Measurements from ENCODE around the gene BMPR1A.

BMPR1A gene

GRCh38 chr10:86753638-86754434, 2.6 kb upstream of the BMPR1A start:
- H3K4me3 ChIP-seq (ENCODE audit: low read depth, low read length), result no peak overlapping the region
- no peak for TF ChIP-seq CTCF (IDR thresholded peaks at IDR 0.05; ENCODE audit: borderline replicate concordance, insufficient read depth, low read depth, low read length)

GRCh38 chr10:86755454-86755739, 1.0 kb upstream of the BMPR1A start:
- TF ChIP-seq CTCF (IDR thresholded peaks at IDR 0.05; ENCODE audit: borderline replicate concordance, insufficient read depth, low read depth, low read length), result no peak
- peak overlapping the region; percentile 95 for H3K4me3 ChIP-seq (ENCODE audit: low read depth, low read length)

DNA sequence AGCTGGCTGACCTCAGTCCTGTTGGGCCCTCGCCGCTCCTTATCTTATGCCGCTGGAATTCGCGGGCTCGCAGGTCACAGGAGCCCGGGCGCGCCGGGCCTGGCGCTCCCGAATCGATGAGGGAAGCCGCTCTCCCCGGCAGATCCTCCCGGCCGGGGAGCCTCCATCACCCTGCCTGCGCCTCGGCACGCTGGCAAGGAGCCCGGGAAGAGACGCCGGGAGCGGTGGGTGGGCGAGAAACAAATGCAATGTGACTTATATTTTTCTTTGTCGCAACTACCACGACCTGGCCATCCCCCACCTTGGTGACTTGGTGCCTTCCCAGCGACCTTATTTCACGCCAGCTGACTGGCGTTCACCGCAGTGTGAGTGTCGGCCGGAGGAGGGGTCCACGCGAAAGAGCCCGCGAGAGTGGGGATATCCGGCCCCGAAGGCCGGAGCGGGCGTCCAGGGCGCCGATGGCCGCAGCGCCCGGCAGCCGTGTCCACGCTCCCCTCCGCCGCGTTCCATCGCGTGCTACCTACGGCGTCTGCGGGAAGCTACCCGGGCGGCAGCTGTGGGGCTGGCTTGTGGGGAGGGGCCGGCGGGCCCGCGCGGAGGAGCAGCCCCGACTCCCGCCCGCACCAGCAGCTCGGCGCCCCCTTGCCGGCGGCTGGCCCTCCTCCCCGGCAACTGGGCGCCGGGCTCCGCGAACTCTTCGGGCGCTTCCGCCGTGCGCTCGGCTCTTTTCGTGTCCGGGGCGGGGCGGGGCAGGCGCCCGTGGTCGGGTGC, 494 bp upstream of the BMPR1A start:
- TF ChIP-seq CTCF (IDR thresholded peaks at IDR 0.05; ENCODE audit: borderline replicate concordance, insufficient read depth, low read depth, low read length), result no peak
- peak overlapping the region; percentile 95 for H3K4me3 ChIP-seq (ENCODE audit: low read depth, low read length)

DNA sequence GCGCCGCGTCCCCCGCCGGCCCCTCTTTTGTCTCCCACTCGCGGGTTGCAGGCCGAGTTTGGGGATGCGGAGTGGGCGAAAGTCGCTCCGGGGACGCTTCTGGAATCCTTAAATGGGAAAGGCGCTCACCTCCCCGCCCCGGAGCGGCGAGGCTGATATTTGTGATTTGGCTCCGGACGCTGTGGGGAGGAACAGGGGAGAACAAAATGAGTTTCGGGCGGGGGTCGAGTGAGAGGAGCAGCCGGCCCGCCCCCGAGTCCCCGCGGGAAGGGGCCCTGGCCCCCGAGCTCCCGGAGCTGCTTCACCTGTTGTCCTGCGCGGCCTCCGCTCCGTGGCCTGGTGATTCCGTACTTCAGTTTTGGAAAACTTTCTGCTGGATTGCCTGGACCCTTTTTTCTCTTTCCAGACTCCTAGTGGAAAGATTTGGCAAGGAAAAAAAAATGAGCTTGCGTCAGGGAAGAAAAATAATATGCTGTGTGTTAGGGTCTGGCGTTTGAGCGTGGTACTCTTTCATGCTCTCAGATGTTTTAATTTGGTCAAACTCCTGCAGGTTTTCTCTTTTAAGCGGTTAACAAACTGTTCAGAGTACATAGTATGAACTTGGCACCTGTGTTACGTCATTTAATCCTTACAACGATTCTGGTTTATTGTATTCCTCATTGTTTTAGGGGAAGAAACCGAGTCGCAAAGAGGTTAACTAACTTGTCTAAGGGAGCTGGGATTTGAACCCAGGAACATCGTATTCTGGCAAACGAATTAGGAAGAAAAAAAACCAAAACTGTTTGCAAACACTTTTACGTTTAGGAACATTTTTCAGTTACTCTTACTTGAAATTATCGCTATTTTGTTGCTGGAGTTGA, 924 bp downstream of the BMPR1A start:
- peak; percentile 3; the same call in 1 of the 2 replicates for TF ChIP-seq CTCF (IDR thresholded peaks at IDR 0.05; ENCODE audit: borderline replicate concordance, insufficient read depth, low read depth, low read length)
- H3K4me3 ChIP-seq (ENCODE audit: low read depth, low read length), result peak overlapping the region; percentile 66

GRCh38 chr10:86758189-86759072, 2.0 kb downstream of the BMPR1A start:
- H3K4me3 ChIP-seq (ENCODE audit: low read depth, low read length), result peak overlapping the region; percentile 66
- no peak for TF ChIP-seq CTCF (IDR thresholded peaks at IDR 0.05; ENCODE audit: borderline replicate concordance, insufficient read depth, low read depth, low read length)

GRCh38 chr10:86759073-86759672, 2.8 kb downstream of the BMPR1A start:
- H3K4me3 ChIP-seq (ENCODE audit: low read depth, low read length), result peak overlapping the region; percentile 32
- no peak for TF ChIP-seq CTCF (IDR thresholded peaks at IDR 0.05; ENCODE audit: borderline replicate concordance, insufficient read depth, low read depth, low read length)
